ENCODE data around the gene GGA2.
"Not testable (repeated sequence)": the region's sequence is repeated elsewhere in the genome, so short reads cannot be mapped to it uniquely, and the experiment has no call there.

The GGA2 gene

GRCh38 chr16:23501291-23501690 lies 9.0 kb downstream of the GGA2 start:
- DNase-seq: no peak

GRCh38 chr16:23500862-23501225 lies 9.4 kb downstream of the GGA2 start:
- DNase-seq: no peak

GRCh38 chr16:23500212-23500861 lies 10.0 kb downstream of the GGA2 start:
- DNase-seq: no peak

GRCh38 chr16:23499801-23500200 lies 10.5 kb downstream of the GGA2 start:
- no peak for DNase-seq

GRCh38 chr16:23498863-23499262 lies 11.4 kb downstream of the GGA2 start:
- DNase-seq: no peak

- no peak for DNase-seq
Observed at GRCh38 chr16:23497543-23497868, 12.8 kb downstream of the GGA2 start.

- DNase-seq: no peak
Observed at GRCh38 chr16:23496821-23497542, 13.3 kb downstream of the GGA2 start.

- DNase-seq: no peak
Observed at GRCh38 chr16:23495671-23496070, 14.6 kb downstream of the GGA2 start.

- no peak for DNase-seq
Observed at GRCh38 chr16:23494188-23494587, 16.1 kb downstream of the GGA2 start.

- no peak for DNase-seq
Observed at GRCh38 chr16:23491490-23492391, 18.6 kb downstream of the GGA2 start.

GRCh38 chr16:23486480-23486879 lies 23.8 kb downstream of the GGA2 start:
- DNase-seq: no peak

- DNase-seq: no peak
Observed at GRCh38 chr16:23485841-23486240, 24.5 kb downstream of the GGA2 start.

GRCh38 chr16:23485257-23485614 lies 25.1 kb downstream of the GGA2 start:
- DNase-seq: no peak

GRCh38 chr16:23484510-23485256 lies 25.6 kb downstream of the GGA2 start:
- DNase-seq: no peak

GRCh38 chr16:23483492-23483891 lies 26.8 kb downstream of the GGA2 start:
- not testable (repeated sequence) for DNase-seq

GRCh38 chr16:23482778-23483177 lies 27.5 kb downstream of the GGA2 start:
- DNase-seq: no peak

- DNase-seq: no peak
Observed at GRCh38 chr16:23480257-23480656, 30.0 kb downstream of the GGA2 start.

GRCh38 chr16:23479138-23479537 lies 31.2 kb downstream of the GGA2 start:
- no peak for DNase-seq

- no peak for DNase-seq
Observed at GRCh38 chr16:23478566-23478965, 31.7 kb downstream of the GGA2 start.

GRCh38 chr16:23476289-23476688 lies 34.0 kb downstream of the GGA2 start:
- no peak for DNase-seq

- DNase-seq: no peak
Observed at GRCh38 chr16:23469814-23470213, 40.5 kb downstream of the GGA2 start.

- DNase-seq: no peak
Observed at GRCh38 chr16:23466162-23466885, 44.0 kb downstream of the GGA2 start.

- DNase-seq: no peak
Observed at GRCh38 chr16:23465179-23465578, 45.1 kb downstream of the GGA2 start.
